ENCODE data around the gene CCNA2.

GRCh38 chr4:121796283-121796682 lies 27.4 kb downstream of the CCNA2 start:
- TF ChIP-seq BHLHE40 (IDR thresholded peaks at IDR 0.05; ENCODE audit: borderline replicate concordance): no peak
- no peak for TF ChIP-seq FOXA1 (IDR thresholded peaks at IDR 0.05)
- TF ChIP-seq TARDBP (IDR thresholded peaks at IDR 0.05): no peak
- TF ChIP-seq ARNT (IDR thresholded peaks at IDR 0.05): no peak
- no peak for TF ChIP-seq PKNOX1 (IDR thresholded peaks at IDR 0.05)
- TF ChIP-seq SP1 (IDR thresholded peaks at IDR 0.05): no peak
- no peak for TF ChIP-seq FOXK2 (IDR thresholded peaks at IDR 0.05)
- TF ChIP-seq SUZ12 (IDR thresholded peaks at IDR 0.05): no peak
- no peak for TF ChIP-seq ELF4 (IDR thresholded peaks at IDR 0.05)
- no peak for TF ChIP-seq NFRKB (IDR thresholded peaks at IDR 0.05)
- no peak for TF ChIP-seq FOXM1 (IDR thresholded peaks at IDR 0.05; ENCODE audit: borderline replicate concordance)
- no peak for TF ChIP-seq ZNF384 (IDR thresholded peaks at IDR 0.05)
- TF ChIP-seq L3MBTL2 (conservative IDR thresholded peaks at IDR 0.05): no peak

Data from HEK293T (cell line).